ENCODE measurements around the gene DPP10. TPM values are rescaled to one million over a fixed set of nuclear protein-coding genes. Genes with fewer than 3 reads are reported as not detected.
A peak's percentile ranks its signal among the peaks of the same experiment; 100 is the strongest.

DPP10 gene
- total RNA-seq, 1 donor from 2014 or later = 6.6 TPM

GRCh38 chr2:115554153-115554552 lies 1111.7 kb downstream of the DPP10 start:
- no peak for DNase-seq (ENCODE audit: low spot score)

GRCh38 chr2:115558725-115559124 lies 1116.3 kb downstream of the DPP10 start:
- DNase-seq (ENCODE audit: low spot score) = no peak

GRCh38 chr2:115560666-115561065 lies 1118.2 kb downstream of the DPP10 start:
- DNase-seq (ENCODE audit: low spot score) = no peak

GRCh38 chr2:115568643-115569042 lies 1126.2 kb downstream of the DPP10 start:
- DNase-seq (ENCODE audit: low spot score) = no peak

GRCh38 chr2:115569547-115569946 lies 1127.1 kb downstream of the DPP10 start:
- no peak for DNase-seq (ENCODE audit: low spot score)

GRCh38 chr2:115572746-115573145 lies 1130.3 kb downstream of the DPP10 start:
- no peak for DNase-seq (ENCODE audit: low spot score)

GRCh38 chr2:115573756-115574155 lies 1131.3 kb downstream of the DPP10 start:
- no peak for DNase-seq (ENCODE audit: low spot score)

- no peak for DNase-seq (ENCODE audit: low spot score)
These were observed 1132.2 kb downstream of the DPP10 start for GRCh38 chr2:115574667-115575066.

GRCh38 chr2:115580784-115581183 lies 1138.3 kb downstream of the DPP10 start:
- no peak for DNase-seq (ENCODE audit: low spot score)

- DNase-seq (ENCODE audit: low spot score) = no peak
These were observed 1142.1 kb downstream of the DPP10 start for GRCh38 chr2:115584507-115584906.

- no peak for DNase-seq (ENCODE audit: low spot score)
These were observed 1154.4 kb downstream of the DPP10 start for GRCh38 chr2:115596659-115597375.

- DNase-seq (ENCODE audit: low spot score) = no peak
These were observed 1160.8 kb downstream of the DPP10 start for GRCh38 chr2:115603285-115603684.

GRCh38 chr2:115606350-115606749 lies 1163.9 kb downstream of the DPP10 start:
- no peak for DNase-seq (ENCODE audit: low spot score)

- peak; percentile 40 for DNase-seq (ENCODE audit: low spot score)
These were observed 1167.5 kb downstream of the DPP10 start for GRCh38 chr2:115609978-115610377.

GRCh38 chr2:115610888-115611287 lies 1168.4 kb downstream of the DPP10 start:
- DNase-seq (ENCODE audit: low spot score) = no peak

GRCh38 chr2:115624332-115624731 lies 1181.9 kb downstream of the DPP10 start:
- no peak for DNase-seq (ENCODE audit: low spot score)

- no peak for DNase-seq (ENCODE audit: low spot score)
These were observed 1192.1 kb downstream of the DPP10 start for GRCh38 chr2:115634578-115634977.

- DNase-seq (ENCODE audit: low spot score) = no peak
These were observed 1193.0 kb downstream of the DPP10 start for GRCh38 chr2:115635430-115635829.

- no peak for DNase-seq (ENCODE audit: low spot score)
These were observed 1207.3 kb downstream of the DPP10 start for GRCh38 chr2:115649731-115650130.

- no peak for DNase-seq (ENCODE audit: low spot score)
These were observed 1208.4 kb downstream of the DPP10 start for GRCh38 chr2:115650827-115651226.

GRCh38 chr2:115652652-115653051 lies 1210.2 kb downstream of the DPP10 start:
- no peak for DNase-seq (ENCODE audit: low spot score)

GRCh38 chr2:115654362-115654761 lies 1211.9 kb downstream of the DPP10 start:
- no peak for DNase-seq (ENCODE audit: low spot score)

- DNase-seq (ENCODE audit: low spot score) = no peak
These were observed 1235.7 kb downstream of the DPP10 start for GRCh38 chr2:115678129-115678528.

- DNase-seq (ENCODE audit: low spot score) = no peak
These were observed 1241.9 kb downstream of the DPP10 start for GRCh38 chr2:115684345-115684744.
